Esophagus muscularis mucosa (tissue), 4 donors: ENCODE results near the gene BOK. TPM values are rescaled to one million over a fixed set of nuclear protein-coding genes. Genes with fewer than 3 reads are reported as not detected.

Experiments
- DNase-seq: peaks from one replicate; pipeline ENCODE4 v3.0.0-alpha.2; 2017; ENCODE audit errors: extremely low spot score
- H3K27ac ChIP-seq, 4 donors: fragments of 200-600 bp; sonication (generic); replicated peaks in 1 of 4; 1 replicate in 3 of 4; 2 replicates in 1 of 4; pipeline ENCODE4 v1.5.1; 2016 to 2019; ENCODE audit warnings: mild to moderate bottlenecking in 1 of 4
- H3K27me3 ChIP-seq, 4 donors: fragments of 200-600 bp; sonication (generic); one replicate each; pipeline versions ENCODE4 v1.5.1 to v1.6.0; 2016 to 2019
- H3K36me3 ChIP-seq, 4 donors: fragments of 200-600 bp; sonication (generic); one replicate each; pipeline ENCODE4 v1.5.1; 2016 to 2019
- H3K4me1 ChIP-seq, 4 donors: fragments of 200-600 bp; sonication (generic); one replicate each; pipeline ENCODE4 v1.5.1; 2016 to 2019
- H3K4me3 ChIP-seq, 4 donors: fragments of 200-600 bp; sonication (generic); 1 replicate in 2 of 4; 2 replicates in 2 of 4; pipeline ENCODE4 v1.5.1; 2016 to 2019; ENCODE audit warnings: mild to moderate bottlenecking in 4 of 4, moderate library complexity in 1 of 4
- H3K9me3 ChIP-seq, 4 donors: fragments of 200-600 bp; sonication (generic); 1 replicate in 3 of 4; 2 replicates in 1 of 4; pipeline ENCODE4 v1.5.1; 2016 to 2019
- CTCF ChIP-seq, 3 experiments: fragments of 200-600 bp in 2 of 3; fragments of 450-650 bp in 1 of 3; sonication (generic) in 2 of 3; IDR thresholded peaks; one replicate each; pipeline ENCODE4 v1.5.1; 2017 to 2019; ENCODE audit warnings: antibody characterized with exemption in 3 of 3, mild to moderate bottlenecking in 2 of 3, moderate library complexity in 1 of 3
- EP300 ChIP-seq: sonication (generic); formaldehyde crosslinking; IDR thresholded peaks from one replicate; pipeline ENCODE4 v1.6.1; 2017; ENCODE audit warnings: antibody characterized with exemption
- POLR2A ChIP-seq: fragments of 450-650 bp; IDR thresholded peaks from one replicate; pipeline ENCODE4 v1.6.1; 2017; ENCODE audit warnings: antibody characterized with exemption, moderate library complexity, mild to moderate bottlenecking, low read depth
- POLR2AphosphoS5 ChIP-seq, 2 donors: sonication (generic); formaldehyde crosslinking; IDR thresholded peaks; one replicate each; pipeline ENCODE4 v1.6.1; 2017; ENCODE audit warnings: antibody characterized with exemption in 2 of 2
- WGBS: methylation state at CpG from one replicate; pipeline ENCODE4 v1.1.5; 2018; 5-methylcytosine and 5-hydroxymethylcytosine counted together
- intact Hi-C: fragments of 100-400 bp; cut with DNase I; formaldehyde crosslinking; loops from one replicate; pipeline ENCODE4 v1.15.1; 2023
- total RNA-seq, 4 donors: library from RNA; depleted of rRNA; stranded (reverse); fragments of >200 nt; gene quantifications; one replicate each; pipeline versions ENCODE4 v1.1.0 to v1.2.1, GENCODE V29; 2016

Gene BOK
- total RNA-seq, 4 donors from 2014 or later = 55.8 to 118 (median 73.7) TPM

- H3K27me3 ChIP-seq = peaks cover 0 to 44% (median 15%) of the 10 kb centered on the region in 4 donors
- no peak for TF ChIP-seq EP300
- WGBS = 12% methylated on average over 20 of the region's 62 CpGs
Measured at GRCh38 chr2:241541564-241542277, 16.8 kb upstream of the BOK start.

GRCh38 chr2:241542278-241542605, 16.3 kb upstream of the BOK start:
- Histone ChIP-seq H3K9me3 (no peaks in the 10 kb centered on the region), H3K4me1 (peaks cover 19 to 39% (median 32%) of the 10 kb centered on the region in 4 donors), H3K36me3 (no peaks in the 10 kb centered on the region), H3K27ac (no peak overlapping the region), H3K4me3 (no peak overlapping the region), H3K27me3 (peaks cover 0 to 44% (median 15%) of the 10 kb centered on the region in 4 donors)
- TF ChIP-seq POLR2AphosphoS5 (IDR thresholded peaks at IDR 0.05) (no peak), EP300 (no peak), POLR2A (no peak), CTCF (IDR thresholded peaks at IDR 0.05) (no peak)
- intact Hi-C loops = no loop called here
- DNase-seq = no peak
- WGBS = 94% methylated on average over 4 of the region's 15 CpGs

More at GRCh38 chr2:241541564-241542277, 16.8 kb upstream of the BOK start:
- intact Hi-C loops = no loop called here
- H3K4me1 ChIP-seq = peaks cover 14 to 33% (median 27%) of the 10 kb centered on the region in 4 donors
- H3K36me3 ChIP-seq = no peaks in the 10 kb centered on the region
- H3K9me3 ChIP-seq = no peaks in the 10 kb centered on the region
- no peak overlapping the region for H3K27ac ChIP-seq
- no peak for DNase-seq
- peak overlapping the region; percentile 45 to 51 (median 48) for H3K4me3 ChIP-seq

GRCh38 chr2:241545106-241545505, 13.4 kb upstream of the BOK start:
- no peak for DNase-seq
- H3K27ac ChIP-seq = no peak overlapping the region
- H3K4me3 ChIP-seq = no peak overlapping the region
- H3K4me1 ChIP-seq = peaks cover 21 to 49% (median 43%) of the 10 kb centered on the region in 4 donors
- 24% methylated on average over 8 of the region's 10 CpGs for WGBS
- peaks cover 0 to 44% (median 15%) of the 10 kb centered on the region in 4 donors for H3K27me3 ChIP-seq
- TF ChIP-seq CTCF (IDR thresholded peaks at IDR 0.05) = no peak
- TF ChIP-seq EP300 = no peak
- TF ChIP-seq POLR2AphosphoS5 (IDR thresholded peaks at IDR 0.05) = no peak
- TF ChIP-seq POLR2A = no peak
- intact Hi-C loops = no loop called here
- no peaks in the 10 kb centered on the region for H3K9me3 ChIP-seq
- no peaks in the 10 kb centered on the region for H3K36me3 ChIP-seq

- no peak for DNase-seq
- peaks cover 21 to 49% (median 43%) of the 10 kb centered on the region in 4 donors for H3K4me1 ChIP-seq
- TF ChIP-seq POLR2AphosphoS5 (IDR thresholded peaks at IDR 0.05) = no peak
- TF ChIP-seq CTCF (IDR thresholded peaks at IDR 0.05) = no peak
- TF ChIP-seq POLR2A = no peak
- TF ChIP-seq EP300 = no peak
- peaks cover 0 to 37% (median 11%) of the 10 kb centered on the region in 4 donors for H3K27me3 ChIP-seq
- no peaks in the 10 kb centered on the region for H3K36me3 ChIP-seq
- H3K4me3 ChIP-seq = no peak overlapping the region
- no peaks in the 10 kb centered on the region for H3K9me3 ChIP-seq
- WGBS = 77% methylated on average over 12 of the region's 12 CpGs
- intact Hi-C loops = no loop called here
- H3K27ac ChIP-seq = no peak overlapping the region
Measured at GRCh38 chr2:241545523-241546473, 12.7 kb upstream of the BOK start.
